Hepatocyte (in vitro differentiated cells): ENCODE results near the gene ADCK2.

Experiments
- CTCF ChIP-seq: fragments of 200-600 bp; sonication (generic); IDR thresholded peaks from 2 replicates; pipeline ENCODE4 v1.5.1; 2016; ENCODE audit warnings: antibody characterized with exemption, mild to moderate bottlenecking; ENCODE audit not compliant: poor library complexity
- EZH2 ChIP-seq: fragments of 200-600 bp; sonication (generic); IDR thresholded peaks from 2 replicates; pipeline ENCODE4 v1.6.1; 2016; ENCODE audit warnings: antibody characterized with exemption, mild to moderate bottlenecking, borderline replicate concordance
- EZH2phosphoT487 ChIP-seq: fragments of 200-600 bp; sonication (generic); IDR thresholded peaks from one replicate; pipeline ENCODE4 v1.6.1; 2018; ENCODE audit warnings: antibody characterized with exemption, mild to moderate bottlenecking, low read depth, moderate library complexity; ENCODE audit not compliant: unreplicated experiment, severe bottlenecking

- no peak for TF ChIP-seq CTCF
- no peak for TF ChIP-seq EZH2
- TF ChIP-seq EZH2phosphoT487 = no peak
These were observed 50.8 kb downstream of the ADCK2 start for GRCh38 chr7:140723574-140723973.
